Effector memory CD4-positive, alpha-beta T cell (primary cell): ENCODE results near the gene ABHD6.

Experiments used
- DNase-seq, 3 donors: peaks; one replicate each; pipeline ENCODE4 v3.0.0-alpha.2; 2020
- H3K27ac ChIP-seq: 2 replicates; pipeline ENCODE4 v1.7.0; 2013; ENCODE audit warnings: mild to moderate bottlenecking, low read length, moderate library complexity; ENCODE audit not compliant: insufficient read depth, poor library complexity, severe bottlenecking
- H3K27me3 ChIP-seq: replicated peaks from 2 replicates; pipeline ENCODE4 v1.7.0; 2013; ENCODE audit warnings: mild to moderate bottlenecking, low read length; ENCODE audit not compliant: insufficient read depth, control insufficient read depth, poor library complexity, severe bottlenecking
- H3K36me3 ChIP-seq: 2 replicates; pipeline ENCODE4 v1.7.0; 2013; ENCODE audit warnings: mild to moderate bottlenecking, low read length, moderate library complexity; ENCODE audit not compliant: control insufficient read depth, insufficient read depth
- H3K4me1 ChIP-seq: 2 replicates; pipeline ENCODE4 v1.7.0; 2013; ENCODE audit warnings: low read length, mild to moderate bottlenecking; ENCODE audit not compliant: control insufficient read depth, insufficient read depth, poor library complexity, severe bottlenecking
- H3K4me3 ChIP-seq: 2 replicates; pipeline ENCODE4 v1.7.0; 2013; ENCODE audit warnings: low read length, low read depth, mild to moderate bottlenecking; ENCODE audit not compliant: insufficient read depth, poor library complexity, severe bottlenecking
- H3K9me3 ChIP-seq: 2 replicates; pipeline ENCODE4 v1.7.0; 2013; ENCODE audit warnings: mild to moderate bottlenecking, low read length, moderate library complexity; ENCODE audit not compliant: control insufficient read depth

ABHD6 gene

GRCh38 chr3:58307639-58308215 is 70.1 kb downstream of the ABHD6 start:
- Histone ChIP-seq H3K4me1 (peaks cover 18% of the 10 kb centered on the region), H3K9me3 (no peaks in the 10 kb centered on the region), H3K4me3 (peak overlapping the region; percentile 94), H3K27me3 (no peaks in the 10 kb centered on the region), H3K27ac (peak overlapping the region; percentile 99), H3K36me3 (peaks cover 24% of the 10 kb centered on the region)
- DNase-seq = peak in 1 of 3 donors; percentile 32

- no peak for DNase-seq
- peak overlapping the region; percentile 9 for H3K27ac ChIP-seq
Observed at GRCh38 chr3:58308728-58309127, 71.1 kb downstream of the ABHD6 start.

GRCh38 chr3:58317811-58318210 is 80.2 kb downstream of the ABHD6 start:
- Histone ChIP-seq H3K36me3 (peaks cover 41% of the 10 kb centered on the region), H3K9me3 (no peaks in the 10 kb centered on the region), H3K27ac (no peak overlapping the region), H3K4me3 (no peak overlapping the region), H3K27me3 (no peaks in the 10 kb centered on the region), H3K4me1 (no peaks in the 10 kb centered on the region)
- DNase-seq = no peak

More at GRCh38 chr3:58308728-58309127, 71.1 kb downstream of the ABHD6 start:
- Histone ChIP-seq H3K27me3 (no peaks in the 10 kb centered on the region), H3K4me1 (peaks cover 18% of the 10 kb centered on the region), H3K9me3 (no peaks in the 10 kb centered on the region), H3K36me3 (peaks cover 32% of the 10 kb centered on the region), H3K4me3 (no peak overlapping the region)

- Histone ChIP-seq H3K4me1 (no peaks in the 10 kb centered on the region), H3K27me3 (no peaks in the 10 kb centered on the region), H3K36me3 (peaks cover 17% of the 10 kb centered on the region), H3K4me3 (no peak overlapping the region), H3K27ac (no peak overlapping the region), H3K9me3 (no peaks in the 10 kb centered on the region)
- DNase-seq = no peak
Observed at GRCh38 chr3:58321791-58322190, 84.2 kb downstream of the ABHD6 start.

GRCh38 chr3:58322793-58323192 is 85.2 kb downstream of the ABHD6 start:
- Histone ChIP-seq H3K9me3 (no peaks in the 10 kb centered on the region), H3K4me3 (no peak overlapping the region), H3K27me3 (no peaks in the 10 kb centered on the region), H3K27ac (no peak overlapping the region), H3K4me1 (no peaks in the 10 kb centered on the region), H3K36me3 (peaks cover 7% of the 10 kb centered on the region)
- DNase-seq = no peak

GRCh38 chr3:58323529-58324390 is 86.2 kb downstream of the ABHD6 start:
- DNase-seq = no peak
- Histone ChIP-seq H3K27me3 (no peaks in the 10 kb centered on the region), H3K9me3 (no peaks in the 10 kb centered on the region), H3K27ac (peak overlapping the region; percentile 32), H3K4me1 (no peaks in the 10 kb centered on the region), H3K4me3 (no peak overlapping the region), H3K36me3 (no peaks in the 10 kb centered on the region)

GRCh38 chr3:58324391-58325390 is 87.1 kb downstream of the ABHD6 start:
- no peaks in the 10 kb centered on the region for H3K27me3 ChIP-seq
- no peak for DNase-seq
- H3K9me3 ChIP-seq = no peaks in the 10 kb centered on the region
- H3K4me3 ChIP-seq = no peak overlapping the region
- H3K36me3 ChIP-seq = no peaks in the 10 kb centered on the region
- no peaks in the 10 kb centered on the region for H3K4me1 ChIP-seq
- peak overlapping the region; percentile 32 for H3K27ac ChIP-seq

GRCh38 chr3:58325525-58325992 is 88.0 kb downstream of the ABHD6 start:
- no peak for DNase-seq
- H3K4me3 ChIP-seq = no peak overlapping the region
- no peak overlapping the region for H3K27ac ChIP-seq

GRCh38 chr3:58326267-58326900 is 88.8 kb downstream of the ABHD6 start:
- Histone ChIP-seq H3K36me3 (no peaks in the 10 kb centered on the region), H3K27me3 (no peaks in the 10 kb centered on the region), H3K4me1 (no peaks in the 10 kb centered on the region), H3K9me3 (no peaks in the 10 kb centered on the region), H3K27ac (no peak overlapping the region), H3K4me3 (no peak overlapping the region)
- DNase-seq = no peak

More at GRCh38 chr3:58325525-58325992, 88.0 kb downstream of the ABHD6 start:
- H3K36me3 ChIP-seq = no peaks in the 10 kb centered on the region
- no peaks in the 10 kb centered on the region for H3K4me1 ChIP-seq
- no peaks in the 10 kb centered on the region for H3K27me3 ChIP-seq
- no peaks in the 10 kb centered on the region for H3K9me3 ChIP-seq
